Gastrocnemius medialis (tissue), 4 donors: ENCODE measurements around the gene PLRG1. TPM values are rescaled to one million over a fixed set of nuclear protein-coding genes. Genes with fewer than 3 reads are reported as not detected.

Experiments used
- ATAC-seq, 2 donors: fragments of 150-250 bp; one replicate each; pipeline ENCODE4 v1.9.1; 2016
- DNase-seq, 2 donors: peaks; one replicate each; pipeline ENCODE4 v3.0.0-alpha.2; 2019
- H3K27ac ChIP-seq, 4 donors: fragments of 200-600 bp; sonication (generic); 1 replicate in 1 of 4; 2 replicates in 3 of 4; pipeline ENCODE4 v1.5.1; 2016 to 2018; ENCODE audit warnings: mild to moderate bottlenecking in 2 of 4, moderate library complexity in 1 of 4
- H3K27me3 ChIP-seq, 3 donors: fragments of 200-600 bp; sonication (generic) in 2 of 3; 1 replicate in 1 of 3; 2 replicates in 2 of 3; pipeline versions ENCODE4 v1.5.1 to v1.6.0; 2016 to 2019; ENCODE audit warnings: mild to moderate bottlenecking in 1 of 3, moderate library complexity in 1 of 3
- H3K36me3 ChIP-seq, 2 donors: fragments of 200-600 bp; sonication (generic) in 1 of 2; one replicate each; pipeline ENCODE4 v1.5.1; 2017 to 2018
- H3K4me1 ChIP-seq, 2 donors: fragments of 200-600 bp; sonication (generic) in 1 of 2; one replicate each; pipeline ENCODE4 v1.5.1; 2016 to 2017; ENCODE audit warnings: mild to moderate bottlenecking in 2 of 2
- H3K4me3 ChIP-seq, 4 donors: fragments of 200-600 bp; sonication (generic) in 3 of 4; 1 replicate in 1 of 4; 2 replicates in 3 of 4; pipeline ENCODE4 v1.5.1; 2016 to 2019; ENCODE audit warnings: mild to moderate bottlenecking in 2 of 4
- H3K9me3 ChIP-seq, 3 donors: fragments of 200-600 bp; sonication (generic) in 2 of 3; 1 replicate in 1 of 3; 2 replicates in 2 of 3; pipeline ENCODE4 v1.5.1; 2016 to 2019
- POLR2A ChIP-seq, 2 donors: fragments of 450-650 bp; IDR thresholded peaks; one replicate each; pipeline ENCODE4 v1.6.1; 2017; ENCODE audit warnings: antibody characterized with exemption in 2 of 2, mild to moderate bottlenecking in 2 of 2, moderate library complexity in 2 of 2
- in situ Hi-C, 4 donors: fragments of 200-750 bp; cut with MboI; loops; one replicate each; pipeline versions ENCODE4 v1.15.0 to v1.8.0; 2017; ENCODE audit warnings: low sequenced_read_pairs in 4 of 4
- intact Hi-C: fragments of 100-400 bp; cut with DNase I; formaldehyde crosslinking; loops from one replicate; pipeline ENCODE4 v1.15.1; 2023; ENCODE audit warnings: low total_unique reads
- total RNA-seq, 4 donors: library from RNA; depleted of rRNA; stranded (reverse); fragments of >200 nt; gene quantifications; one replicate each; pipeline versions ENCODE4 v1.1.0 to v1.2.3, GENCODE V29; 2016
- TF ChIP-seq, protein P1 (sequence below), 5 experiments: fragments of 450-650 bp in 3 of 5; fragments of 200-600 bp in 2 of 5; sonication (generic) in 2 of 5; IDR thresholded peaks in 4 of 5; conservative IDR thresholded peaks in 1 of 5; 1 replicate in 4 of 5; 2 replicates in 1 of 5; pipeline ENCODE4 v1.5.1; 2016 to 2019; ENCODE audit warnings: antibody characterized with exemption in 5 of 5, mild to moderate bottlenecking in 3 of 5, moderate library complexity in 3 of 5

The PLRG1 gene
- total RNA-seq, 4 donors from 2014 or later: 30.7 to 41.3 (median 35.4) TPM

DNA sequence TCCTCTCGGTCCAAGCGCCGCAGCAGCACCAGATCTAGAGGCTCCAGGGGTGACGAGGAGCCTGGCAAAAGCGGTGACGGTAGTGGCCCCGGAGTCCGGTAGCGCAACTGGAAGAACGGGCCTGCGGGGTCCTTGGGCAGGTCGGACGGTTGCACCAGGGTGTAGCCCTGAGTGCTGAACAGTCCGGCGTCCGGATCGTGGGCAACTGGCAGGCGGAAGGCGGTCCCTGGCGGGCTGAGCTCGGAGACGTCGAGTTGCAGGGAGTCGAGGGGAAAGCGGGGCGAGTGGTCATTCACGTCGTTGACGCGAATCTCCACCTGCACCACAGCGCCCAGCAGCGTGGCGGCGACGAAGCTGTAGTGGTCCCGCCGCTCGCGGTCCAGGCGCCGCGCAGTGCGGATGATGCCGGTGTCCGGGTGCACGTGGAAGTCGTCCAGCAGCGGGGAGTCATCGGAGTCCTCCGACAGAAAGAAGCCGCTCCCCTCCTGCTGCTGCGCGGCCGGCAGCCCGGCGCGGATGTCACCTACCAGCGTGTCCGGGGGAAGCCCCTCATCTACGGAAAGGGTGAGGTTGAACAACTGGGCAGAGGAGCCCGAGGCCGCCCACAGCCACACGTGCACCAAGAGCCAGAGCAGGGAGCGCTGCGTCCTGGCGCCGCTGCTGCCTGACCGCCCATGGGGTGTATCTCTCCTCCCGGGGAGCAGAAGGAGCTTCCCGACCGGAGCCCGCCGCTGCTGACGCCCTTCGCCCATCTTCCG, 59.4 kb downstream of the PLRG1 start:
- Histone ChIP-seq H3K27me3 (peaks cover 17 to 42% (median 34%) of the 10 kb centered on the region in 3 donors), H3K36me3 (no peaks in the 10 kb centered on the region), H3K27ac (no peak overlapping the region), H3K4me3 (peak overlapping the region; percentile 38 to 39 (median 38)), H3K9me3 (no peaks in the 10 kb centered on the region), H3K4me1 (peaks cover 4 to 11% of the 10 kb centered on the region in 2 donors)
- DNase-seq: no peak
- intact Hi-C loops: loop anchor here (10.0 kb wide), 1 partner anchor 76 kb away; no protein-coding TSS in a partner anchor
- TF ChIP-seq, protein P1, sequence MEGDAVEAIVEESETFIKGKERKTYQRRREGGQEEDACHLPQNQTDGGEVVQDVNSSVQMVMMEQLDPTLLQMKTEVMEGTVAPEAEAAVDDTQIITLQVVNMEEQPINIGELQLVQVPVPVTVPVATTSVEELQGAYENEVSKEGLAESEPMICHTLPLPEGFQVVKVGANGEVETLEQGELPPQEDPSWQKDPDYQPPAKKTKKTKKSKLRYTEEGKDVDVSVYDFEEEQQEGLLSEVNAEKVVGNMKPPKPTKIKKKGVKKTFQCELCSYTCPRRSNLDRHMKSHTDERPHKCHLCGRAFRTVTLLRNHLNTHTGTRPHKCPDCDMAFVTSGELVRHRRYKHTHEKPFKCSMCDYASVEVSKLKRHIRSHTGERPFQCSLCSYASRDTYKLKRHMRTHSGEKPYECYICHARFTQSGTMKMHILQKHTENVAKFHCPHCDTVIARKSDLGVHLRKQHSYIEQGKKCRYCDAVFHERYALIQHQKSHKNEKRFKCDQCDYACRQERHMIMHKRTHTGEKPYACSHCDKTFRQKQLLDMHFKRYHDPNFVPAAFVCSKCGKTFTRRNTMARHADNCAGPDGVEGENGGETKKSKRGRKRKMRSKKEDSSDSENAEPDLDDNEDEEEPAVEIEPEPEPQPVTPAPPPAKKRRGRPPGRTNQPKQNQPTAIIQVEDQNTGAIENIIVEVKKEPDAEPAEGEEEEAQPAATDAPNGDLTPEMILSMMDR (IDR thresholded peaks at IDR 0.05 in 4 of 5, conservative IDR thresholded peaks at IDR 0.05 in 1 of 5): no peak
- no peak for TF ChIP-seq POLR2A (IDR thresholded peaks at IDR 0.05)
- in situ Hi-C loops: no loop called here
- no peak for ATAC-seq

DNA sequence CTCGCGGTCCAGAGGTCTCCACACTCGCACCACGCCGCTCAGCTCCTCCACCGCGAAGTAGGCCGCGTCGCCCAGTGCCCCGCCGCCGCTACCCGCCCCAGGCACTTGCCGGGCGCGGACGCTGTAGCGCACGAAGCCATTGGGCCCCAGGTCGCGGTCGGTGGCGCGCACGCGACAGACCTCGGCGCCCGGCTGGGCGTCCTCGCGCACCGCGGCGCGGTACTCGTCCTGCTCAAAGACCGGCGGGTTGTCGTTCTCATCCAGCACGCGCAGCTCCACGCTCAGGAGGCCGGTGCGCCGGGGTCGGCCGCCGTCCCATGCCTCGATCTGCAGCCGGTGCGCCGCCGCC, 60.0 kb downstream of the PLRG1 start:
- Histone ChIP-seq H3K9me3 (no peaks in the 10 kb centered on the region), H3K4me1 (peaks cover 4 to 11% of the 10 kb centered on the region in 2 donors), H3K27me3 (peaks cover 17 to 42% (median 34%) of the 10 kb centered on the region in 3 donors), H3K4me3 (peak overlapping the region in 3 of 4 donors; percentile 38 to 39 (median 38)), H3K27ac (no peak overlapping the region), H3K36me3 (no peaks in the 10 kb centered on the region)
- intact Hi-C loops (loop anchor here (10.0 kb wide), 1 partner anchor 75 kb away; no protein-coding TSS in a partner anchor), in situ Hi-C loops (no loop called here)
- DNase-seq (no peak), ATAC-seq (no peak)
- TF ChIP-seq POLR2A (IDR thresholded peaks at IDR 0.05): no peak
- TF ChIP-seq, protein P1 (IDR thresholded peaks at IDR 0.05 in 4 of 5, conservative IDR thresholded peaks at IDR 0.05 in 1 of 5): no peak

DNA sequence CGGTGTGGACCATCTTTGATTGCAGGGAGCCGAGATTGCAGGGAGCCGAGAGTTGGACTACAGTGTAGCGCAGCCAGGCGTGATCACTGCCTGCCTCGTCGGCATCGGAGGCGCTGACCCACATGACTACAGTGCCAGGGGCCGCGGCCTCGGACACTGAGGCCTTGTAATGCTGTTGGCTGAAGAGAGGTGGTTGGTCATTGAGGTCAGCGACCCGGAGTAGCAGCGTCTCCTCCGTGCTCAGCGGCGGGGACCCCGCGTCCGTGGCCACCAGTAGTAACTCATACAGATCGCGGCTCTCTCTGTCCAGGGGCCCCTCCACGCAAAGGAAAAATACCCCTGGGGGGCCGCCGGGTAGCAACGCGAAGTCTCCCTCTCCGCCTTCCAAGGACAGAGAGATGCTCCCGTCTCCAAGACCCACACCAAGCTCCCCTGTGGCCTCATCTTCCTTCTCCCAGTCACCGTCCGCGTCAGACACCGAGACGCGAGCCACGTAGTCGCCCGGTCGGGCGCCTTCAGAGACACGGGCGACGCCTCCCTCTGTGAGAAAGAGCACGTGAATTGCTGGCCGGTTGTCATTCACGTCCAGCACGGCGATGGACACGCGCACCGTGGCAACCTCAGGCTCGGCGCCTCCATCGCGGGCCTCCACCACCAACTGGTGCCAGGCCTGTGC, 60.5 kb downstream of the PLRG1 start:
- in situ Hi-C loops (no loop called here), intact Hi-C loops (loop anchor here (10.0 kb wide), 1 partner anchor 75 kb away; no protein-coding TSS in a partner anchor)
- peaks cover 4 to 11% of the 10 kb centered on the region in 2 donors for H3K4me1 ChIP-seq
- no peaks in the 10 kb centered on the region for H3K36me3 ChIP-seq
- no peaks in the 10 kb centered on the region for H3K9me3 ChIP-seq
- TF ChIP-seq POLR2A (IDR thresholded peaks at IDR 0.05): no peak
- TF ChIP-seq, protein P1 (IDR thresholded peaks at IDR 0.05 in 4 of 5, conservative IDR thresholded peaks at IDR 0.05 in 1 of 5): no peak
- no peak overlapping the region for H3K4me3 ChIP-seq
- no peak for ATAC-seq
- no peak for DNase-seq
- H3K27me3 ChIP-seq: peaks cover 17 to 42% (median 34%) of the 10 kb centered on the region in 3 donors
- no peak overlapping the region for H3K27ac ChIP-seq

DNA sequence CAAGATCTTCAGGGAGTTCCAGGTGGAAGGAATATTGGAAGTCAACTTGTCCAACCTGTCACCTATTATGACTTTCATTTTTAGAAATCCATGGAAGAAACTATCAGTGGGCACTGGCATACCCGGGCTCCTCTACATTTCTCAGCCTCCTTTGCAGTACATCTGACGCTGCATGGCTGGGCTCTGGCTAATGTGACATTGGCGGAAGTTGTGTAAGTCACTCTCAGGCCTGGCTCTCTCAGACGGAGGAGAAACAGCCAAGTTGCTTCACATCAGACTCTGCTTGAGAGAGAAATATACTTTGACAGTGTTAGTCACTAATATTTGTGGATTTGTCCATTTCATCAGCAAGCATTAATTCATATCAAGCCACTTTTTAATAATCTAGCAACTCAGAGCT, 63.1 kb downstream of the PLRG1 start:
- intact Hi-C loops: no loop called here
- DNase-seq (peak in 1 of 2 donors; percentile 33), ATAC-seq (no peak)
- Histone ChIP-seq H3K9me3 (no peaks in the 10 kb centered on the region), H3K4me1 (peaks cover 4 to 11% of the 10 kb centered on the region in 2 donors), H3K4me3 (no peak overlapping the region), H3K36me3 (no peaks in the 10 kb centered on the region), H3K27ac (no peak overlapping the region), H3K27me3 (peaks cover 17 to 33% (median 31%) of the 10 kb centered on the region in 3 donors)
- in situ Hi-C loops: no loop called here
- TF ChIP-seq, protein P1 (IDR thresholded peaks at IDR 0.05 in 4 of 5, conservative IDR thresholded peaks at IDR 0.05 in 1 of 5): no peak
- no peak for TF ChIP-seq POLR2A (IDR thresholded peaks at IDR 0.05)
